Upper lobe of right lung (tissue), 1 donor: ENCODE measurements around the gene PTPRR. TPM values are rescaled to one million over a fixed set of nuclear protein-coding genes. Genes with fewer than 3 reads are reported as not detected.

Experiments used
- ATAC-seq: fragments of 200-7000 bp; cut with Tn5 transposase; one replicate; pipeline ENCODE4 v1.9.1; 2020; ENCODE audit warnings: mild to moderate bottlenecking, moderate library complexity
- DNase-seq: peaks from one replicate; pipeline ENCODE4 v3.0.0-alpha.2; 2020
- H3K27ac ChIP-seq: fragments of 200-600 bp; one replicate; pipeline ENCODE4 v1.8.0; 2022
- H3K27me3 ChIP-seq: fragments of 200-600 bp; one replicate; pipeline ENCODE4 v1.8.0; 2022; ENCODE audit warnings: mild to moderate bottlenecking
- H3K36me3 ChIP-seq: fragments of 200-600 bp; one replicate; pipeline ENCODE4 v1.8.0; 2022
- H3K4me1 ChIP-seq: fragments of 200-600 bp; one replicate; pipeline ENCODE4 v1.8.0; 2022
- H3K4me3 ChIP-seq: fragments of 200-600 bp; one replicate; pipeline ENCODE4 v1.8.0; 2022; ENCODE audit warnings: mild to moderate bottlenecking
- H3K9me3 ChIP-seq: fragments of 200-600 bp; one replicate; pipeline ENCODE4 v1.8.0; 2022
- CTCF ChIP-seq: fragments of 200-600 bp; IDR thresholded peaks from one replicate; pipeline ENCODE4 v1.8.0; 2022; ENCODE audit warnings: antibody characterized with exemption
- intact Hi-C: fragments of 100-400 bp; cut with DNase I; formaldehyde crosslinking; loops from one replicate; pipeline ENCODE4 v1.11.0; 2022
- total RNA-seq: library from RNA; stranded (reverse); fragmentation: NEBNext Ultra II Directional; extraction: Animal tissue kit (Norgen Biotek cat#: 25700); gene quantifications from one replicate; pipeline ENCODE4 v1.2.1, GENCODE V29; 2021
- donor health status: DM: no; HTN: yes; CAD: no; lungs with severe emphysema.

Gene PTPRR
- total RNA-seq, 1 donor from 2014 or later: 5.1 TPM

GRCh38 chr12:70963081-70963660 is 42.6 kb upstream of the PTPRR start:
- H3K27me3 ChIP-seq: no peaks in the 10 kb centered on the region
- no peak for DNase-seq
- H3K27ac ChIP-seq: no peak overlapping the region
- ATAC-seq: no peak
- intact Hi-C loops: no loop called here
- no peaks in the 10 kb centered on the region for H3K36me3 ChIP-seq
- no peak overlapping the region for H3K4me3 ChIP-seq
- H3K4me1 ChIP-seq: peaks cover 4% of the 10 kb centered on the region
- no peak for TF ChIP-seq CTCF
- no peaks in the 10 kb centered on the region for H3K9me3 ChIP-seq

GRCh38 chr12:70962226-70962794 is 41.8 kb upstream of the PTPRR start:
- H3K4me1 ChIP-seq: peaks cover 4% of the 10 kb centered on the region
- TF ChIP-seq CTCF: no peak
- no peak for ATAC-seq
- H3K27ac ChIP-seq: no peak overlapping the region
- no peaks in the 10 kb centered on the region for H3K36me3 ChIP-seq
- no peaks in the 10 kb centered on the region for H3K9me3 ChIP-seq
- intact Hi-C loops: no loop called here
- no peak for DNase-seq
- H3K27me3 ChIP-seq: no peaks in the 10 kb centered on the region
- H3K4me3 ChIP-seq: no peak overlapping the region

GRCh38 chr12:70960484-70960883 is 39.9 kb upstream of the PTPRR start:
- intact Hi-C loops: no loop called here
- no peak for TF ChIP-seq CTCF

GRCh38 chr12:70955415-70955814 is 34.9 kb upstream of the PTPRR start:
- TF ChIP-seq CTCF: no peak
- H3K4me3 ChIP-seq: no peak overlapping the region
- H3K36me3 ChIP-seq: no peaks in the 10 kb centered on the region
- intact Hi-C loops: no loop called here
- H3K9me3 ChIP-seq: no peaks in the 10 kb centered on the region
- DNase-seq (no peak), ATAC-seq (no peak)
- no peaks in the 10 kb centered on the region for H3K4me1 ChIP-seq
- no peaks in the 10 kb centered on the region for H3K27me3 ChIP-seq
- H3K27ac ChIP-seq: no peak overlapping the region

More at GRCh38 chr12:70960484-70960883, 39.9 kb upstream of the PTPRR start:
- H3K27ac ChIP-seq: no peak overlapping the region
- peaks cover 4% of the 10 kb centered on the region for H3K4me1 ChIP-seq
- H3K36me3 ChIP-seq: no peaks in the 10 kb centered on the region
- no peak overlapping the region for H3K4me3 ChIP-seq
- ATAC-seq (no peak), DNase-seq (no peak)
- H3K9me3 ChIP-seq: no peaks in the 10 kb centered on the region
- no peaks in the 10 kb centered on the region for H3K27me3 ChIP-seq

- no peak overlapping the region for H3K27ac ChIP-seq
- DNase-seq (no peak), ATAC-seq (no peak)
- no peak for TF ChIP-seq CTCF
- no peaks in the 10 kb centered on the region for H3K4me1 ChIP-seq
- no peak overlapping the region for H3K4me3 ChIP-seq
- H3K9me3 ChIP-seq: no peaks in the 10 kb centered on the region
- intact Hi-C loops: no loop called here
- no peaks in the 10 kb centered on the region for H3K36me3 ChIP-seq
- H3K27me3 ChIP-seq: no peaks in the 10 kb centered on the region
Observed at GRCh38 chr12:70950451-70950850, 29.9 kb upstream of the PTPRR start.

- Histone ChIP-seq H3K4me1 (no peaks in the 10 kb centered on the region), H3K27me3 (no peaks in the 10 kb centered on the region), H3K4me3 (no peak overlapping the region), H3K36me3 (no peaks in the 10 kb centered on the region), H3K27ac (no peak overlapping the region), H3K9me3 (no peaks in the 10 kb centered on the region)
- intact Hi-C loops: no loop called here
- ATAC-seq: peak; percentile 48
- DNase-seq: no peak
- no peak for TF ChIP-seq CTCF
Observed at GRCh38 chr12:70948976-70949336, 28.4 kb upstream of the PTPRR start.
